Lung (tissue), 12 donors: Measurements from ENCODE around the gene TTC29. TPM values are rescaled to one million over a fixed set of nuclear protein-coding genes. Genes with fewer than 3 reads are reported as not detected.

Source experiments
- ATAC-seq: fragments of 200-7000 bp; cut with Tn5 transposase; one replicate; pipeline ENCODE4 v1.9.1; 2020; ENCODE audit warnings: moderate number of reproducible peaks; ENCODE audit not compliant: insufficient read depth, low FRiP score
- DNase-seq, 3 donors: peaks; one replicate each; pipeline ENCODE4 v3.0.0-alpha.2; 2013 to 2017
- H3K27ac ChIP-seq, 2 donors: one replicate each; pipeline ENCODE4 v1.5.1; 2013; ENCODE audit warnings: mild to moderate bottlenecking in 2 of 2, moderate library complexity in 2 of 2, control low read depth in 1 of 2, inconsistent platforms in 1 of 2, low read depth in 1 of 2, low read length in 1 of 2
- H3K27me3 ChIP-seq, 3 donors: one replicate each; pipeline ENCODE4 v1.5.1; 2013; ENCODE audit warnings: low read length in 2 of 3; ENCODE audit not compliant: control insufficient read depth in 3 of 3, insufficient read depth in 3 of 3
- H3K36me3 ChIP-seq, 4 donors: one replicate each; pipeline ENCODE4 v1.5.1; 2013; ENCODE audit warnings: low read length in 4 of 4, mild to moderate bottlenecking in 1 of 4, moderate library complexity in 1 of 4; ENCODE audit not compliant: control insufficient read depth in 4 of 4, insufficient read depth in 4 of 4
- H3K4me1 ChIP-seq, 5 donors: one replicate each; pipeline ENCODE4 v1.5.1; 2013; ENCODE audit warnings: low read length in 5 of 5, mild to moderate bottlenecking in 2 of 5, moderate library complexity in 1 of 5; ENCODE audit not compliant: control insufficient read depth in 5 of 5, insufficient read depth in 5 of 5
- H3K4me3 ChIP-seq: one replicate; pipeline ENCODE4 v1.5.1; 2013; ENCODE audit warnings: mild to moderate bottlenecking, control low read depth, moderate library complexity
- H3K9ac ChIP-seq, 2 donors: one replicate each; pipeline ENCODE4 v1.5.1; 2013; ENCODE audit warnings: low read length in 2 of 2, control low read depth in 1 of 2; ENCODE audit not compliant: insufficient read depth in 1 of 2
- H3K9me3 ChIP-seq, 4 donors: one replicate each; pipeline ENCODE4 v1.5.1; 2013; ENCODE audit warnings: low read length in 3 of 4, mild to moderate bottlenecking in 1 of 4, moderate library complexity in 1 of 4; ENCODE audit not compliant: control insufficient read depth in 4 of 4, insufficient read depth in 3 of 4
- CTCF ChIP-seq: IDR thresholded peaks from 2 replicates; pipeline ENCODE4 v1.5.1; 2012; ENCODE audit warnings: mild to moderate bottlenecking; ENCODE audit errors: control extremely low read depth, extremely low read depth
- WGBS, 2 donors: extraction: QIAGEN DNeasy Blood & Tissue Kit; methylation state at CpG; one replicate each; pipeline ENCODE4 v1.1.7; 2013; 5-methylcytosine and 5-hydroxymethylcytosine counted together
- polyA plus RNA-seq, 2 donors: library from polyadenylated mRNA; stranded (reverse); fragments of 200-250 nt; gene quantifications; one replicate each; pipeline ENCODE4 v1.2.1, GENCODE V29; 2013
- total RNA-seq, 2 donors: library from RNA; depleted of rRNA in 1 of 2; stranded (reverse); fragments of >200 nt in 1 of 2; gene quantifications; one replicate each; pipeline ENCODE4 v1.2.1, GENCODE V29; 2014 to 2021
- donor health status: control.
- donor health status: control.
- donor health status: Bipolar disorder and iron deficiency.
- donor health status: healthy.
- donor health status: DM: yes; HTN: yes; CAD: no.

TTC29 gene
- total and polyA plus RNA-seq, 4 donors = 2.6 to 11.1 (median 7.2) TPM

GRCh38 chr4:146969126-146969525 lies 23.5 kb upstream of the TTC29 start:
- no peak overlapping the region for H3K4me3 ChIP-seq
- no peak for DNase-seq
- no peaks in the 10 kb centered on the region for H3K4me1 ChIP-seq
- no peak overlapping the region for H3K9ac ChIP-seq
- no peaks in the 10 kb centered on the region for H3K36me3 ChIP-seq
- no peak for ATAC-seq
- peaks cover 0 to 6% (median 0%) of the 10 kb centered on the region in 4 donors for H3K9me3 ChIP-seq
- WGBS, 2 donors = 75 to 83% methylated on average over 1 of the region's 1 CpG
- H3K27me3 ChIP-seq = no peaks in the 10 kb centered on the region
- H3K27ac ChIP-seq = no peak overlapping the region
- no peak for TF ChIP-seq CTCF

GRCh38 chr4:146960634-146961033 lies 15.0 kb upstream of the TTC29 start:
- no peak overlapping the region for H3K4me3 ChIP-seq
- DNase-seq = no peak
- H3K27ac ChIP-seq = no peak overlapping the region
- 79 to 82% methylated on average over 2 of the region's 2 CpGs for WGBS, 2 donors
- no peaks in the 10 kb centered on the region for H3K9me3 ChIP-seq
- no peak overlapping the region for H3K9ac ChIP-seq
- H3K27me3 ChIP-seq = peaks cover 0 to 2% (median 0%) of the 10 kb centered on the region in 3 donors
- no peaks in the 10 kb centered on the region for H3K4me1 ChIP-seq
- ATAC-seq = no peak
- TF ChIP-seq CTCF = no peak
- no peaks in the 10 kb centered on the region for H3K36me3 ChIP-seq

- no peak overlapping the region for H3K27ac ChIP-seq
- no peak overlapping the region for H3K9ac ChIP-seq
- H3K9me3 ChIP-seq = no peaks in the 10 kb centered on the region
- DNase-seq (peak in 1 of 3 donors; percentile 13), ATAC-seq (no peak)
- peaks cover 0 to 2% (median 0%) of the 10 kb centered on the region in 3 donors for H3K27me3 ChIP-seq
- H3K4me3 ChIP-seq = no peak overlapping the region
- no peaks in the 10 kb centered on the region for H3K36me3 ChIP-seq
- WGBS, 2 donors = 91 to 100% methylated on average over 1 of the region's 1 CpG
- no peaks in the 10 kb centered on the region for H3K4me1 ChIP-seq
- no peak for TF ChIP-seq CTCF
Observed at GRCh38 chr4:146959692-146960091, 14.0 kb upstream of the TTC29 start.

- Histone ChIP-seq H3K4me3 (no peak overlapping the region), H3K4me1 (no peaks in the 10 kb centered on the region), H3K27ac (no peak overlapping the region), H3K9ac (no peak overlapping the region), H3K27me3 (peaks cover 0 to 2% (median 0%) of the 10 kb centered on the region in 3 donors), H3K36me3 (no peaks in the 10 kb centered on the region), H3K9me3 (no peaks in the 10 kb centered on the region)
- ATAC-seq (no peak), DNase-seq (no peak)
- TF ChIP-seq CTCF = no peak
- 74 to 86% methylated on average over 4 of the region's 4 CpGs for WGBS, 2 donors
Observed at GRCh38 chr4:146957237-146957636, 11.6 kb upstream of the TTC29 start.
